ENCODE data around the gene ERFE. TPM values are rescaled to one million over a fixed set of nuclear protein-coding genes. Genes with fewer than 3 reads are reported as not detected.

The ERFE gene
- total and polyA plus RNA-seq, 8 donors, result 0.15 to 1.4 (median 0.63) TPM

GRCh38 chr2:238174291-238174690 is 15.5 kb downstream of the ERFE start:
- no peaks in the 10 kb centered on the region for H3K9me3 ChIP-seq
- peaks cover 0 to 10% of the 10 kb centered on the region in 2 donors for H3K4me1 ChIP-seq
- H3K27me3 ChIP-seq, result no peaks in the 10 kb centered on the region
- no peak overlapping the region for H3K4me3 ChIP-seq
- DNase-seq (no peak), ATAC-seq (no peak)
- no peak for TF ChIP-seq CTCF (IDR thresholded peaks at IDR 0.05)
- intact Hi-C loops (cut with DNase I), result no loop called here
- no peak overlapping the region for H3K27ac ChIP-seq
- H3K36me3 ChIP-seq, result peaks cover 0 to 96% of the 10 kb centered on the region in 2 donors

- H3K36me3 ChIP-seq, result peaks cover 0 to 96% of the 10 kb centered on the region in 2 donors
- no peak overlapping the region for H3K4me3 ChIP-seq
- intact Hi-C loops (cut with DNase I), result no loop called here
- DNase-seq (no peak), ATAC-seq (peak; percentile 77)
- no peaks in the 10 kb centered on the region for H3K27me3 ChIP-seq
- no peak overlapping the region for H3K27ac ChIP-seq
- no peaks in the 10 kb centered on the region for H3K9me3 ChIP-seq
- peaks cover 0 to 10% of the 10 kb centered on the region in 2 donors for H3K4me1 ChIP-seq
- TF ChIP-seq CTCF (IDR thresholded peaks at IDR 0.05), result no peak
Observed at GRCh38 chr2:238174701-238175100, 15.9 kb downstream of the ERFE start.

- ATAC-seq (no peak), DNase-seq (peak in 1 of 4 donors; percentile 40)
- no peak overlapping the region for H3K4me3 ChIP-seq
- intact Hi-C loops (cut with DNase I), result no loop called here
- H3K36me3 ChIP-seq, result peaks cover 8 to 96% of the 10 kb centered on the region in 2 donors
- no peaks in the 10 kb centered on the region for H3K9me3 ChIP-seq
- no peak for TF ChIP-seq CTCF (IDR thresholded peaks at IDR 0.05)
- no peaks in the 10 kb centered on the region for H3K27me3 ChIP-seq
- no peaks in the 10 kb centered on the region for H3K4me1 ChIP-seq
- no peak overlapping the region for H3K27ac ChIP-seq
Observed at GRCh38 chr2:238176613-238177012, 17.8 kb downstream of the ERFE start.

- Histone ChIP-seq H3K4me3 (no peak overlapping the region), H3K36me3 (peaks cover 15 to 96% of the 10 kb centered on the region in 2 donors), H3K27ac (no peak overlapping the region), H3K9me3 (no peaks in the 10 kb centered on the region), H3K27me3 (no peaks in the 10 kb centered on the region), H3K4me1 (no peaks in the 10 kb centered on the region)
- intact Hi-C loops (cut with DNase I), result no loop called here
- ATAC-seq (no peak), DNase-seq (no peak)
- no peak for TF ChIP-seq CTCF (IDR thresholded peaks at IDR 0.05)
Observed at GRCh38 chr2:238180554-238180953, 21.8 kb downstream of the ERFE start.

GRCh38 chr2:238182362-238182761 is 23.6 kb downstream of the ERFE start:
- H3K4me3 ChIP-seq, result no peak overlapping the region
- ATAC-seq (no peak), DNase-seq (no peak)
- no peak overlapping the region for H3K27ac ChIP-seq
- no peaks in the 10 kb centered on the region for H3K4me1 ChIP-seq
- H3K9me3 ChIP-seq, result no peaks in the 10 kb centered on the region
- no peak for TF ChIP-seq CTCF (IDR thresholded peaks at IDR 0.05)
- no peaks in the 10 kb centered on the region for H3K27me3 ChIP-seq
- peaks cover 18 to 100% of the 10 kb centered on the region in 2 donors for H3K36me3 ChIP-seq
- intact Hi-C loops (cut with DNase I), result no loop called here
